ENCODE data around the gene PDZRN3.

PDZRN3 gene

DNA sequence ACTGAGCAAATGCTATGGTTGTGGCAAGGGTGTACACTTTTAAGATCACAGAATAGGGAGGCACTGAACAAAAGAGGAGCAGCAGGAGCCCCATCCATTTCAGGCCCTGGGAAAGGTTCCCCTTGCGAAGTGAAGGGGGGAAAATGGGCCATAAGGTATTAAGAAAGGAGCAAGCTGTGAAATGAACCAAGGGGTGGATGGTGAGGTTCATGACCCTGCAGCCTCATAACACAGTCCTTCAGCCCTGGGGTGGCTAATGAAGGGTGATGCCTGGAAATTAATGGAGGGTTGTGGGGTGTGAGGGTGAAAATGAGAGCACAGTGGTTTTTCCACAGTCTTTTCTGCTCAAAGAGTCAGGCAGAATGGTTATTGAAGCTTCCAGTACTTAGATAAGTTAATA lies 150.1 kb downstream of the PDZRN3 start:
- no peak for DNase-seq
- H4K12ac ChIP-seq (ENCODE audit: low read depth, low read length) = no peak overlapping the region
- H2BK120ac ChIP-seq (ENCODE audit: insufficient read depth, low read length, poor library complexity) = no peak overlapping the region
- no peak overlapping the region for H3K9ac ChIP-seq (ENCODE audit: low read length)
- no peak overlapping the region for H3K4me2 ChIP-seq (ENCODE audit: low read length)
- H3K79me1 ChIP-seq (ENCODE audit: low read length) = peaks cover 1% of the 10 kb centered on the region
- H3K79me2 ChIP-seq (ENCODE audit: control insufficient read depth, insufficient read depth, low read length, poor library complexity) = peaks cover 1% of the 10 kb centered on the region
- H3K14ac ChIP-seq (ENCODE audit: low read length) = no peak overlapping the region
- no peak overlapping the region for H3K4ac ChIP-seq (ENCODE audit: low read depth, low read length)
- no peak overlapping the region for H3K23ac ChIP-seq (ENCODE audit: low read length)
- no peak overlapping the region for H3K27ac ChIP-seq (ENCODE audit: low read depth, low read length)
- H4K91ac ChIP-seq (ENCODE audit: low read depth, low read length) = no peak overlapping the region
- H3K18ac ChIP-seq (ENCODE audit: low read length) = no peak overlapping the region
- no peak overlapping the region for H2BK5ac ChIP-seq (ENCODE audit: low read depth, low read length, poor library complexity)
- H4K8ac ChIP-seq (ENCODE audit: low read depth, low read length) = no peak overlapping the region
- no peaks in the 10 kb centered on the region for H3K27me3 ChIP-seq (ENCODE audit: insufficient read depth, low read length)
- H3K36me3 ChIP-seq (ENCODE audit: control insufficient read depth in 1 of 2, insufficient read depth in 2 of 2, low read length in 2 of 2) = peaks cover 0 to 2% of the 10 kb centered on the region in 2 experiments
- no peak overlapping the region for H2AK5ac ChIP-seq (ENCODE audit: low read length)
- H3K4me3 ChIP-seq (ENCODE audit: low read depth, low read length) = no peak overlapping the region
- H3K9me3 ChIP-seq (ENCODE audit: insufficient read depth, low read depth, low read length) = no peaks in the 10 kb centered on the region
- H2AFZ ChIP-seq (ENCODE audit: insufficient read depth, low read length, poor library complexity) = no peak overlapping the region
- H2BK12ac ChIP-seq (ENCODE audit: low read length) = no peak overlapping the region
- WGBS (ENCODE audit: extremely low coverage, insufficient coverage, insufficient read length) = no CpG with 5 or more reads among the region's 1 CpG
- peaks cover 2 to 3% of the 10 kb centered on the region in 2 experiments for H3K4me1 ChIP-seq (ENCODE audit: control insufficient read depth in 1 of 2, insufficient read depth in 2 of 2, low read length in 2 of 2)

DNA sequence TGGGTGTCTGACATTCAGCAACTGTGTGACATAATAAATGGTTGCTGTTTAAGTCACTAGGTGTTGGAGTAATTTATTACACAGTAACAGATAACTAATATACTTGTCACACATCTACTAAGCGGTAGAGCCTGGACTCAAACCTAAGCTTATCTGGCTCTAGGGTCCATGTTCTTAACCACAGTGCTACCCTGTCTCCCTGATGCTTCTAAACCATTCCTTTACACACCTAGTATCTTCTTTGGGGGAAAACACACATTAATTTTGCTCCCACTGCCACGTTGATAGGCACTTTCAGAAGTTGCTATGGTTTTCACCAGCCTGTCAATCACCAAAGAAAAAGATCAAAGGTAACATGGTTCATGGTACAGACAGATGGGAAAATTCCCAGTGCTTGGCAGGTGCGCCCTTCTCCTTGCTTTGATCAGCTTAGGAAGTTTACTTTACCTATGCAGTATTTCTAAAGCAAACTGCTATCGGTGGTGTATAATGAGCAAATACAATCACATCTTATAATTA lies 150.8 kb downstream of the PDZRN3 start:
- H4K91ac ChIP-seq (ENCODE audit: low read depth, low read length) = no peak overlapping the region
- H3K27me3 ChIP-seq (ENCODE audit: insufficient read depth, low read length) = no peaks in the 10 kb centered on the region
- no peak overlapping the region for H3K4me3 ChIP-seq (ENCODE audit: low read depth, low read length)
- H3K4ac ChIP-seq (ENCODE audit: low read depth, low read length) = no peak overlapping the region
- no peak overlapping the region for H3K9ac ChIP-seq (ENCODE audit: low read length)
- peaks cover 0 to 2% of the 10 kb centered on the region in 2 experiments for H3K36me3 ChIP-seq (ENCODE audit: control insufficient read depth in 1 of 2, insufficient read depth in 2 of 2, low read length in 2 of 2)
- H3K14ac ChIP-seq (ENCODE audit: low read length) = no peak overlapping the region
- no peak overlapping the region for H3K18ac ChIP-seq (ENCODE audit: low read length)
- peaks cover 1% of the 10 kb centered on the region for H3K79me1 ChIP-seq (ENCODE audit: low read length)
- no peak overlapping the region for H2AK5ac ChIP-seq (ENCODE audit: low read length)
- H4K8ac ChIP-seq (ENCODE audit: low read depth, low read length) = no peak overlapping the region
- no peak overlapping the region for H4K12ac ChIP-seq (ENCODE audit: low read depth, low read length)
- no peak overlapping the region for H2BK5ac ChIP-seq (ENCODE audit: low read depth, low read length, poor library complexity)
- DNase-seq = no peak
- no peaks in the 10 kb centered on the region for H3K9me3 ChIP-seq (ENCODE audit: insufficient read depth, low read depth, low read length)
- no CpG with 5 or more reads among the region's 4 CpGs for WGBS (ENCODE audit: extremely low coverage, insufficient coverage, insufficient read length)
- no peak overlapping the region for H3K4me2 ChIP-seq (ENCODE audit: low read length)
- H3K23ac ChIP-seq (ENCODE audit: low read length) = no peak overlapping the region
- peaks cover 1% of the 10 kb centered on the region for H3K79me2 ChIP-seq (ENCODE audit: control insufficient read depth, insufficient read depth, low read length, poor library complexity)
- H3K4me1 ChIP-seq (ENCODE audit: control insufficient read depth in 1 of 2, insufficient read depth in 2 of 2, low read length in 2 of 2) = peaks cover 2 to 3% of the 10 kb centered on the region in 2 experiments
- H2BK120ac ChIP-seq (ENCODE audit: insufficient read depth, low read length, poor library complexity) = no peak overlapping the region
- H3K27ac ChIP-seq (ENCODE audit: low read depth, low read length) = no peak overlapping the region
- no peak overlapping the region for H2BK12ac ChIP-seq (ENCODE audit: low read length)
- no peak overlapping the region for H2AFZ ChIP-seq (ENCODE audit: insufficient read depth, low read length, poor library complexity)

DNA sequence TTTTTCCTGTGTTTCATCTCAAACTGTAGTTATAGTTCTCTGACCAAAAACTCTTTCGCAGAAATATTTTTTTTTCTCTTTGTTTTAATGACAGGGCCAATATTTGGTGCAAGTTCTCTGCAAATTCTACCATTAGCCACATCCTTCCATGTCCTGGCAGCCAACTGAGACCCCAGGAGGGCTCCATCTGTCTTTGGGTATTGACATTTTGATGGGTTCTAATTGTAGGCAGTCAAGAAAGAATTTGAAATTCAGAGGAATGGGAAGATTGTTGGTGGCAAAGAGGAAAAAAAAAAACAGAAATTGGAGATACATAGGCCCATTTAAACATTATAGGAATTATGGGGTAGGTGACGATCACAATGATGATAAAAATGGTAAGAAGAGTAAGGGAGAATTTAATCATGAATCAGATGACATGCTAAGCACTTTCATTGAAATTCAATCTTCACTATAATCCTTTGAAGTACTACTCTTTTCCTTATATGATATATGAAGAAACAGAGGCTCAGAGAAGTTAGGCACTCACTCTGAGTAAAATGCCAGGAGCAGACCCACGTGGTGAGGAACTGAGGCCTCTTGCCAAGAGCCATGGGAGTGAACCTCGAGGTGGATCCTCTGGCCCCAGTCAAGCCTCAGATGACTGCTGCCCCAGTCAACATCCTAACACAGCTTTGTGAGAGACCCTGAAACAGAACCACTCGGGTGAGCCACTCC lies 151.4 kb downstream of the PDZRN3 start:
- Histone ChIP-seq H3K27me3 (ENCODE audit: insufficient read depth, low read length) (no peaks in the 10 kb centered on the region), H3K4me1 (ENCODE audit: control insufficient read depth in 1 of 2, insufficient read depth in 2 of 2, low read length in 2 of 2) (peaks cover 2 to 3% of the 10 kb centered on the region in 2 experiments), H3K14ac (ENCODE audit: low read length) (no peak overlapping the region), H3K27ac (ENCODE audit: low read depth, low read length) (no peak overlapping the region), H3K79me2 (ENCODE audit: control insufficient read depth, insufficient read depth, low read length, poor library complexity) (peaks cover 1% of the 10 kb centered on the region), H2BK120ac (ENCODE audit: insufficient read depth, low read length, poor library complexity) (no peak overlapping the region), H4K91ac (ENCODE audit: low read depth, low read length) (no peak overlapping the region), H3K79me1 (ENCODE audit: low read length) (peaks cover 1% of the 10 kb centered on the region), H2AK5ac (ENCODE audit: low read length) (no peak overlapping the region), H4K12ac (ENCODE audit: low read depth, low read length) (no peak overlapping the region), H2BK5ac (ENCODE audit: low read depth, low read length, poor library complexity) (no peak overlapping the region), H3K23ac (ENCODE audit: low read length) (no peak overlapping the region), H3K9me3 (ENCODE audit: insufficient read depth, low read depth, low read length) (no peaks in the 10 kb centered on the region), H3K4me3 (ENCODE audit: low read depth, low read length) (no peak overlapping the region), H3K4me2 (ENCODE audit: low read length) (no peak overlapping the region), H2AFZ (ENCODE audit: insufficient read depth, low read length, poor library complexity) (no peak overlapping the region), H3K4ac (ENCODE audit: low read depth, low read length) (no peak overlapping the region), H2BK12ac (ENCODE audit: low read length) (no peak overlapping the region), H3K36me3 (ENCODE audit: control insufficient read depth in 1 of 2, insufficient read depth in 2 of 2, low read length in 2 of 2) (peaks cover 0 to 2% of the 10 kb centered on the region in 2 experiments), H3K18ac (ENCODE audit: low read length) (no peak overlapping the region), H3K9ac (ENCODE audit: low read length) (no peak overlapping the region), H4K8ac (ENCODE audit: low read depth, low read length) (no peak overlapping the region)
- no peak for DNase-seq
- no CpG with 5 or more reads among the region's 5 CpGs for WGBS (ENCODE audit: extremely low coverage, insufficient coverage, insufficient read length)

DNA sequence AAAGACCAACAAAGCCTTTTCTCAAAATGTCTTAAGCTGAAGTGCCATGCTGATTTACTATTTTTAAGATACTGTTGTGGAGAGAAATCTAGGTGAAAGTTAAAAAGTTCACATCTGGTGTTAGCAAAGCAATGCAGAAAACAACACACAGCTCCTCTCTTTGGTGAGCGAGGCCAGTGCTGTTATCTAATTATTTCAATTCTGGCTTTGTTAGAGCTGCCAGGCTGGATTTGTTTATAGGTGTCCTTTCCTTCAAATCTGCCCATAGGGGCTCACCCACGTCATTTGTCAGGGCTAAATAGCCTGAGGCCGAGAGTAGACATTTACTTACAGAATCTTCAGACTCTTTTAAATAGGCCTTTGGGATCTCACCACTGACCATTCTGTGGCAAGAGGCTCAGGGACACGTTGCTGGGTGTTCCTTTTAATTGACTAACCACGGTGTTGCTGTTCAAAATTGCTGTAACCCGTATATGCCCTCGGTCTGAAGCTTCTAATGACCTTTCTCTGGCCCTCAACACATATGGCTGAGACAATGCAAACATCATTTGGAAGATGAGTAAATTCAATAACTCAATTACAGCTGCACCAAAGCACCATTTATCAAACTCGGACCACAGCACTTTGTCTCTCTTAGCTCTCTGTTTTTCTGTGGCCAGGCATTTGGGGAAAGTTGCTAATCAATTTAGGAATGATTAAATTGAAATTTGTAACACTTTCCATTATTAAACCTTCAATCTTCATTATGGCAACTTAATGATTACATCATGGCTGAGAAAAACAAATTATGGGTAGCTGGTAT lies 152.6 kb downstream of the PDZRN3 start:
- Histone ChIP-seq H3K4me3 (ENCODE audit: low read depth, low read length) (no peak overlapping the region), H3K27ac (ENCODE audit: low read depth, low read length) (no peak overlapping the region), H3K4ac (ENCODE audit: low read depth, low read length) (no peak overlapping the region), H2AK5ac (ENCODE audit: low read length) (no peak overlapping the region), H4K91ac (ENCODE audit: low read depth, low read length) (no peak overlapping the region), H3K27me3 (ENCODE audit: insufficient read depth, low read length) (no peaks in the 10 kb centered on the region), H3K9ac (ENCODE audit: low read length) (no peak overlapping the region), H3K79me2 (ENCODE audit: control insufficient read depth, insufficient read depth, low read length, poor library complexity) (peaks cover 1% of the 10 kb centered on the region), H4K8ac (ENCODE audit: low read depth, low read length) (no peak overlapping the region), H2BK12ac (ENCODE audit: low read length) (no peak overlapping the region), H2AFZ (ENCODE audit: insufficient read depth, low read length, poor library complexity) (no peak overlapping the region), H3K9me3 (ENCODE audit: insufficient read depth, low read depth, low read length) (no peaks in the 10 kb centered on the region), H2BK120ac (ENCODE audit: insufficient read depth, low read length, poor library complexity) (no peak overlapping the region), H3K79me1 (ENCODE audit: low read length) (peaks cover 1% of the 10 kb centered on the region), H3K18ac (ENCODE audit: low read length) (no peak overlapping the region), H3K4me1 (ENCODE audit: control insufficient read depth in 1 of 2, insufficient read depth in 2 of 2, low read length in 2 of 2) (peaks cover 2 to 3% of the 10 kb centered on the region in 2 experiments), H3K23ac (ENCODE audit: low read length) (no peak overlapping the region), H3K4me2 (ENCODE audit: low read length) (no peak overlapping the region), H2BK5ac (ENCODE audit: low read depth, low read length, poor library complexity) (no peak overlapping the region), H3K36me3 (ENCODE audit: control insufficient read depth in 1 of 2, insufficient read depth in 2 of 2, low read length in 2 of 2) (peaks cover 0 to 2% of the 10 kb centered on the region in 2 experiments), H3K14ac (ENCODE audit: low read length) (no peak overlapping the region), H4K12ac (ENCODE audit: low read depth, low read length) (no peak overlapping the region)
- DNase-seq = peak; percentile 30 to 69
- WGBS (ENCODE audit: extremely low coverage, insufficient coverage, insufficient read length) = no CpG with 5 or more reads among the region's 8 CpGs
